Stimulated activated CD4-positive, alpha-beta T cell treated with anti-CD3 and anti-CD28 coated beads, Interleukin-2, amount 100 ng/mL, for 48 hours (primary cell): ENCODE measurements around the gene EFNA5.

Source experiments
- DNase-seq, 2 donors: peaks; one replicate each; pipeline ENCODE4 v3.0.0-alpha.2; 2020

EFNA5 gene

GRCh38 chr5:107570181-107570580 lies 100.6 kb downstream of the EFNA5 start:
- no peak for DNase-seq

- no peak for DNase-seq
Measured at GRCh38 chr5:107567901-107568671, 102.7 kb downstream of the EFNA5 start.

- DNase-seq, result no peak
Measured at GRCh38 chr5:107566986-107567385, 103.8 kb downstream of the EFNA5 start.

- no peak for DNase-seq
Measured at GRCh38 chr5:107565791-107566767, 104.7 kb downstream of the EFNA5 start.

GRCh38 chr5:107564931-107565372 lies 105.8 kb downstream of the EFNA5 start:
- no peak for DNase-seq

GRCh38 chr5:107563959-107564544 lies 106.7 kb downstream of the EFNA5 start:
- no peak for DNase-seq

- no peak for DNase-seq
Measured at GRCh38 chr5:107560377-107560776, 110.4 kb downstream of the EFNA5 start.

- no peak for DNase-seq
Measured at GRCh38 chr5:107558823-107559375, 111.8 kb downstream of the EFNA5 start.

GRCh38 chr5:107557051-107557658 lies 113.6 kb downstream of the EFNA5 start:
- no peak for DNase-seq

GRCh38 chr5:107556575-107556974 lies 114.2 kb downstream of the EFNA5 start:
- DNase-seq, result no peak

GRCh38 chr5:107555425-107556090 lies 115.2 kb downstream of the EFNA5 start:
- DNase-seq, result no peak

- no peak for DNase-seq
Measured at GRCh38 chr5:107554776-107555424, 115.8 kb downstream of the EFNA5 start.

GRCh38 chr5:107553117-107553555 lies 117.6 kb downstream of the EFNA5 start:
- DNase-seq, result no peak

GRCh38 chr5:107551088-107551487 lies 119.6 kb downstream of the EFNA5 start:
- DNase-seq, result no peak

GRCh38 chr5:107549567-107549966 lies 121.2 kb downstream of the EFNA5 start:
- DNase-seq, result no peak

GRCh38 chr5:107548477-107548876 lies 122.3 kb downstream of the EFNA5 start:
- DNase-seq, result no peak

GRCh38 chr5:107546719-107547118 lies 124.0 kb downstream of the EFNA5 start:
- no peak for DNase-seq

GRCh38 chr5:107545486-107545885 lies 125.3 kb downstream of the EFNA5 start:
- DNase-seq, result no peak

- no peak for DNase-seq
Measured at GRCh38 chr5:107544967-107545366, 125.8 kb downstream of the EFNA5 start.

GRCh38 chr5:107544476-107544875 lies 126.3 kb downstream of the EFNA5 start:
- no peak for DNase-seq

GRCh38 chr5:107543868-107544267 lies 126.9 kb downstream of the EFNA5 start:
- no peak for DNase-seq
